Stimulated activated CD8-positive, alpha-beta memory T cell treated with anti-CD3 and anti-CD28 coated beads, Interleukin-7, amount 100 ng/mL, for 1 hour (primary cell): ENCODE measurements around the gene RTCA.
"Not testable (repeated sequence)": the region's sequence is repeated elsewhere in the genome, so short reads cannot be mapped to it uniquely, and the experiment has no call there.

Source experiments
- DNase-seq, 2 donors: peaks; one replicate each; pipeline ENCODE4 v3.0.0-alpha.2; 2020; ENCODE audit warnings: low read depth in 2 of 2

The RTCA gene

GRCh38 chr1:100261686-100262085 lies 4.3 kb upstream of the RTCA start:
- no peak for DNase-seq

- not testable (repeated sequence) for DNase-seq
Observed at GRCh38 chr1:100264081-100264480, 1.9 kb upstream of the RTCA start.

- DNase-seq, result no peak
Observed at GRCh38 chr1:100265562-100265930, 470 bp upstream of the RTCA start.

GRCh38 chr1:100266741-100267140 lies 725 bp downstream of the RTCA start:
- DNase-seq, result no peak

- DNase-seq, result no peak
Observed at GRCh38 chr1:100267284-100267683, 1.3 kb downstream of the RTCA start.

- no peak for DNase-seq
Observed at GRCh38 chr1:100268202-100268601, 2.2 kb downstream of the RTCA start.

- no peak for DNase-seq
Observed at GRCh38 chr1:100277866-100278265, 11.8 kb downstream of the RTCA start.

GRCh38 chr1:100279358-100279923 lies 13.4 kb downstream of the RTCA start:
- no peak for DNase-seq

- no peak for DNase-seq
Observed at GRCh38 chr1:100279954-100280682, 14.1 kb downstream of the RTCA start.

- no peak for DNase-seq
Observed at GRCh38 chr1:100284591-100284990, 18.6 kb downstream of the RTCA start.

- no peak for DNase-seq
Observed at GRCh38 chr1:100287162-100287561, 21.1 kb downstream of the RTCA start.

- no peak for DNase-seq
Observed at GRCh38 chr1:100290291-100290690, 24.3 kb downstream of the RTCA start.

GRCh38 chr1:100292711-100293110 lies 26.7 kb downstream of the RTCA start:
- DNase-seq, result no peak

GRCh38 chr1:100296140-100296539 lies 30.1 kb downstream of the RTCA start:
- no peak for DNase-seq

- DNase-seq, result not testable (repeated sequence)
Observed at GRCh38 chr1:100296997-100297396, 31.0 kb downstream of the RTCA start.

GRCh38 chr1:100298512-100298911 lies 32.5 kb downstream of the RTCA start:
- DNase-seq, result no peak

GRCh38 chr1:100299521-100300222 lies 33.7 kb downstream of the RTCA start:
- DNase-seq, result no peak

- no peak for DNase-seq
Observed at GRCh38 chr1:100300691-100301090, 34.7 kb downstream of the RTCA start.

GRCh38 chr1:100302739-100303138 lies 36.7 kb downstream of the RTCA start:
- DNase-seq, result no peak

- DNase-seq, result no peak
Observed at GRCh38 chr1:100304227-100304626, 38.2 kb downstream of the RTCA start.

- DNase-seq, result no peak
Observed at GRCh38 chr1:100304921-100305320, 38.9 kb downstream of the RTCA start.

- no peak for DNase-seq
Observed at GRCh38 chr1:100305954-100306353, 39.9 kb downstream of the RTCA start.

- no peak for DNase-seq
Observed at GRCh38 chr1:100306735-100307313, 40.8 kb downstream of the RTCA start.
